HFFc6 (cell line): ENCODE results near the gene SMTNL1. TPM values are rescaled to one million over a fixed set of nuclear protein-coding genes. Genes with fewer than 3 reads are reported as not detected.

Experiments
- DNase-seq: peaks from one replicate; pipeline ENCODE4 v3.0.0-alpha.2; 2018
- H3K27ac Mint-ChIP-seq: 2 replicates; pipeline ENCODE4 v1.8.0; 2020; ENCODE audit warnings: mild to moderate bottlenecking, mixed read lengths
- H3K27me3 Mint-ChIP-seq: 2 replicates; pipeline ENCODE4 v1.8.0; 2021; ENCODE audit warnings: mild to moderate bottlenecking, moderate library complexity, mixed read lengths; ENCODE audit not compliant: insufficient read depth
- H3K36me3 Mint-ChIP-seq: 2 replicates; pipeline ENCODE4 v1.8.0; 2021; ENCODE audit warnings: low read depth, mixed read lengths
- H3K4me1 Mint-ChIP-seq: 2 replicates; pipeline ENCODE4 v1.8.0; 2020; ENCODE audit warnings: low read depth, mixed read lengths
- H3K4me3 Mint-ChIP-seq: 2 replicates; pipeline ENCODE4 v1.8.0; 2020; ENCODE audit warnings: mild to moderate bottlenecking, moderate library complexity, mixed read lengths
- H3K9me3 Mint-ChIP-seq: 2 replicates; pipeline ENCODE4 v1.8.0; 2020; ENCODE audit warnings: mild to moderate bottlenecking, mixed read lengths
- CTCF ChIP-seq: fragments of 200-600 bp; sonication (generic); IDR thresholded peaks from 2 replicates; pipeline ENCODE4 v1.5.0; 2021; ENCODE audit warnings: antibody characterized with exemption, mild to moderate bottlenecking
- total RNA-seq, 6 experiments: library from RNA; stranded (reverse); fragmentation: NEBNext Ultra II Directional; extraction: Animal tissue kit (Norgen Biotek cat#: 25700); gene quantifications; 2 replicates in 1 of 6; 3 replicates in 5 of 6; pipeline ENCODE4 v1.2.3, GENCODE V29; 2021

The SMTNL1 gene
- total RNA-seq, 6 experiments from 2014 or later: not detected

- no peak for DNase-seq
- H3K27ac Mint-ChIP-seq: no peak overlapping the region
- no peak for TF ChIP-seq CTCF
- H3K4me3 Mint-ChIP-seq: peak overlapping the region; percentile 51
- H3K4me1 Mint-ChIP-seq: no peaks in the 10 kb centered on the region
- no peaks in the 10 kb centered on the region for H3K36me3 Mint-ChIP-seq
- H3K9me3 Mint-ChIP-seq: no peaks in the 10 kb centered on the region
- H3K27me3 Mint-ChIP-seq: no peaks in the 10 kb centered on the region
These were observed 24.0 kb upstream of the SMTNL1 start for GRCh38 chr11:57513452-57513795.

- no peaks in the 10 kb centered on the region for H3K4me1 Mint-ChIP-seq
- H3K4me3 Mint-ChIP-seq: peak overlapping the region; percentile 97
- no peaks in the 10 kb centered on the region for H3K36me3 Mint-ChIP-seq
- H3K27ac Mint-ChIP-seq: no peak overlapping the region
- no peak for TF ChIP-seq CTCF
- no peaks in the 10 kb centered on the region for H3K9me3 Mint-ChIP-seq
- H3K27me3 Mint-ChIP-seq: no peaks in the 10 kb centered on the region
- no peak for DNase-seq
These were observed 23.4 kb upstream of the SMTNL1 start for GRCh38 chr11:57513911-57514537.

- DNase-seq: no peak
- Mint-ChIP-seq H3K4me1 (no peaks in the 10 kb centered on the region), H3K4me3 (peak overlapping the region; percentile 97), H3K9me3 (no peaks in the 10 kb centered on the region), H3K27me3 (no peaks in the 10 kb centered on the region), H3K36me3 (no peaks in the 10 kb centered on the region), H3K27ac (0 out of 2 replicates have a peak overlapping the region, but pooled peaks have one; percentile 24)
- TF ChIP-seq CTCF: no peak
These were observed 22.7 kb upstream of the SMTNL1 start for GRCh38 chr11:57514538-57515331.

GRCh38 chr11:57515332-57516060 lies 21.9 kb upstream of the SMTNL1 start, which contains the start of gene SLC43A1:
Gene SLC43A1 (minus strand): TSS chr11:57515702. CDS start chr11:57514111, 1,591 bp downstream.
- peak within 1 kb of the TSS; percentile 53 for H3K27ac Mint-ChIP-seq
- H3K4me1 Mint-ChIP-seq: no peaks in the 10 kb centered on the region
- H3K4me3 Mint-ChIP-seq: peak within 1 kb of the TSS; percentile 97
- H3K36me3 Mint-ChIP-seq: no peaks in the 10 kb centered on the region
- no peak for TF ChIP-seq CTCF
- H3K27me3 Mint-ChIP-seq: no peaks in the 10 kb centered on the region
- H3K9me3 Mint-ChIP-seq: no peaks in the 10 kb centered on the region
- peak; percentile 21 for DNase-seq

GRCh38 chr11:57516061-57516443 lies 21.3 kb upstream of the SMTNL1 start:
- Mint-ChIP-seq H3K9me3 (no peaks in the 10 kb centered on the region), H3K27me3 (no peaks in the 10 kb centered on the region), H3K4me3 (peak overlapping the region; percentile 97), H3K36me3 (no peaks in the 10 kb centered on the region), H3K4me1 (no peaks in the 10 kb centered on the region), H3K27ac (no peak overlapping the region)
- TF ChIP-seq CTCF: no peak
- no peak for DNase-seq
